HG03039 (cell line): Measurements from ENCODE around the gene CDH23.

ENCODE experiments used
- ATAC-seq: cut with Tn5 transposase; IDR thresholded peaks from one replicate; pipeline ENCODE4 v1.9.1; 2021; ENCODE audit warnings: mild to moderate bottlenecking, moderate library complexity; ENCODE audit not compliant: unreplicated experiment

CDH23 gene

DNA sequence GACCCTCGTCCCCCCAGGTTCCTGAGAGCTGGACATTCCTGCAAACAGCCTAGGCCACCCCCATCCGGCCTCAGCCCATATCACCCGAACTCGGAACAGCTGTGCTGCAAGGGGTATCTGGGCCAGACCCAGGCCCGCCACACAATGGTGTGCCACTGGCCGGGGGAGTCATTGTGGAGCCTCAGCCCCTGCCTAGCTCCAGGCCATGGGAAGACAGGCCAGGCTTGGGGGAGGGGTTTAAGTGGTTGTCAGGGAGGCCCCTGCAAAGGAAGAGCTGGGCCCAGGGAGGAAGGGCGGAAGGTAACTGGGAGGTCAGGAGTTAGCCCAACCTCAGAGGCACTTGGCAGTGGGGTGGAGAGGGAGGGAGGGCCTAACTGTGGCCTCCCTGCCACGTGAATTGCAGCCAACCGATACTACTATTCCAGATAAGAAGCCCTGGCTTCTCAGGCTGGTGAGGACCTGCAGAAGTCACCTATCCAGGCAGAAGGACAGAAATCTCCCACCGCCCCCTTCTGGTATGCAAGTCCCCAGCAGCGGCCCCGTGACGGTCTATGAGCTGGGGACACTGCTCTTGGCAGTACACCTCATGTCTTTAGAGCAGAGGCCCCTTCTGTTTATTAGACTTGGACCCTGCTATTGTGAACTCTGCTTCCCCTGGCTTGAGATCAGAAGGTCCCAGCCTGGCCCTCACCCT, 349.8 kb downstream of the CDH23 start:
- no peak for ATAC-seq

DNA sequence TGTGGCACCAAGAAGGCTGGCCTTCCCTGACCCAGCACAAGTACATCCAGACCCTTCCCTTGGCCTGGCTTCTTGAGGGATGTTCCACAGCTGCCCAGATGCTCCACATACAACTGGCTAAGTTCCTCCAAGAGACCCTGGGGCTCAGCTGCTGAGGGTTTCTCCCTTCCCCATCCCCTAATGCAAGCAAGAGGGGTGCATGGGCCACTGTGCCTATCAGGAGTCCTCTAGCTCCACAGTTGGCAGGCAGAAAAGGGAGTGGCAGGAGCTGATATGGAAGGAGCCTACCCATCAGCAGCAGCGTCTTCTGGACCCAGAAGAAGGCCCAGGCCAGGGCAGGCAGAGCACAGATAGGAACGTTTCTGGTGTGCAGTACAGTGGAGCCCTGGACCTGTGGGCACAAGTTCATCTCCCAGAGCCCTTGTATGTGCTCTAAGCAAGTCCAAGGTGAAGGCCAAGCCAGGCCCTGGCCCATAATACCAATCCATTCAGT, 350.4 kb downstream of the CDH23 start:
- no peak for ATAC-seq

DNA sequence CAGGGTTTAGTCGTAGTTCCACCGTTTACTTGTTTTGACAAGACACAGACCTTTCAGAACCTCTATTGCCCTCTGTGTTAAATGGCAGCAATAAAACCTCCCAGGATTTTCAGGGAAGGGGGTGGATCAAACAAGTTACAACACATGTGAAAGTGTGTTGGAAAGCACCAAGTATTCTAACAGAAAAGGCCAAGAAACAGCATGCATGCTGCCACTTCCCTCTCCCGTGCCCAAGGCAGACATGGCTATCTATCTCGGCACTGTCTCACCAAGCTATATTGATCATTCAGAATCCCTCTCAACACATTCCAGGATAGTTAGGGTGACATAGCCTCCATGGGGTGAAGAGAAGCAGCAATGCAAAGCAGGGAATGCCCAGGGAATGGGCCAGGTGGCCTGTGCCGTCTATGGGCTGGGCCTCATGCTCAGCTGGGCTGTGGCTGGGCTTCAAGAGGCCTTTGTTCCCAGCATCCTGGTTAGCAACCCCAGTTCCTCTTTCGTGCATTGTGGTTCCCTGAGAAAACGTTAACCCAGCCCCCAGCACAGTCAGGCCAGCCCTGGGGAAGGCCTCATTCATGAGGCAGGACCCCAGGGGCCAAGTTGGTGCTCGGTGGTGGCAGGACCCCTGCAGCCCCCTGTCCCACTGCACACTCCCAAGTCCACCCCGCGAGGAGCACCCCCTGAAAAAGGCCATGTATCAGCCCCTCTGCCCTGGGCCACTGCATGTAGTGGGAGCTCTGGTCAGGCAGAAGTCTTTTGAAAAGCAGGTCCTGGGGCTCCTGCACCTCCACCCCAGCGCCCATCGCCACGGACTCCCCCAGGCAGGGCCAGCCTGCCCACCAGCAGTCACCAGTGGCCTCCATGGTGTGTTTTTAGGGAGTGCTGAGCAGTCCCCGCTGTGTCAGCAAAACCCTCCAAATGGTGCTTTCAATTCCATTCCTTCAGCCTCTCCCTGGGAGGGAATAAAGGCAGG, 351.1 kb downstream of the CDH23 start:
- no peak for ATAC-seq

DNA sequence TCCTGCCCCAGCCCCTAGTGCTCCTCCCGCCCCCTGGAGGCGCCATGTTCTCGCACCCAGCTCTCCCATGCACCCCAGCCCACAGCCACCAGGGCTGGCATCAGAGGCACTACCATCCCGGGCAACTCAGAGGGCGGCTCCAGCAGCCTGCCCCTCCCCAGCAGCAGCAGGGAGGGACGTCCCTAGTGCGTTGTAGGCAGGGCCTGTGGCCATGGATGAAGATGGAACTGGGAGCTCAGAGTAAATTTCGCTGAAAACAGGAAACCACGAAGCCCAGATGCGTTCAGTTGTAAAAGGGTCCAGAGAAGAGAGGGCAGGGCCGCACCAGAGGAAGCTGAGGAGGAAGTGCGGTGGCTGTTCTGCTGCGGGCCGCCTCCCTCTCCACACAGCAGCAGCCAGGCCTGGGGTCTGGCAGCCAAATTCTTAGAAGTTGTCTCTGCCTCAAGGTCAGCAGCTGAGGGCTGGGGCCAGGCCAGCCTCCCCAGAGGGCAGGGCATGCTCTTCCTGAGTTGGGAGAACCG, 352.0 kb downstream of the CDH23 start:
- no peak for ATAC-seq

DNA sequence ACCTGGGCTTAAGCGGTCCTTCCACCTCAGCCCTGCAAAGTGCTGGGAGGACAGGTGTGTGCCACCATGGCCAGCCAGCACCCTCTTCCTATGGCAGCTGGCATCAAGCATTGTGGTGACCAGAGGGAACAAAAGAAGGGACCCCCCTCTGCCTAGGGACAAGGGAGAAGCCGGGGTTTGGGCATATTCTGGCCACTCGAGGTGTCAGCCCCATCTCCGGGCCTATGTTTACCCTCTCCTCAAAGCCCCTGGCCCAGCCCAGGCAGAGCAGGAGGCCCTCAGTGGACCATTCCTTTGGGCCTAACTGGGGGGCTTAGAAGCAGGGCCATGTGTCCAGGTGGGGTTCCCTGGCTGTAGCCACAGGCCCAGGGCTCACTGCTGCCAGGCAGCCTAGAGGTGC, 352.7 kb downstream of the CDH23 start:
- ATAC-seq: no peak

DNA sequence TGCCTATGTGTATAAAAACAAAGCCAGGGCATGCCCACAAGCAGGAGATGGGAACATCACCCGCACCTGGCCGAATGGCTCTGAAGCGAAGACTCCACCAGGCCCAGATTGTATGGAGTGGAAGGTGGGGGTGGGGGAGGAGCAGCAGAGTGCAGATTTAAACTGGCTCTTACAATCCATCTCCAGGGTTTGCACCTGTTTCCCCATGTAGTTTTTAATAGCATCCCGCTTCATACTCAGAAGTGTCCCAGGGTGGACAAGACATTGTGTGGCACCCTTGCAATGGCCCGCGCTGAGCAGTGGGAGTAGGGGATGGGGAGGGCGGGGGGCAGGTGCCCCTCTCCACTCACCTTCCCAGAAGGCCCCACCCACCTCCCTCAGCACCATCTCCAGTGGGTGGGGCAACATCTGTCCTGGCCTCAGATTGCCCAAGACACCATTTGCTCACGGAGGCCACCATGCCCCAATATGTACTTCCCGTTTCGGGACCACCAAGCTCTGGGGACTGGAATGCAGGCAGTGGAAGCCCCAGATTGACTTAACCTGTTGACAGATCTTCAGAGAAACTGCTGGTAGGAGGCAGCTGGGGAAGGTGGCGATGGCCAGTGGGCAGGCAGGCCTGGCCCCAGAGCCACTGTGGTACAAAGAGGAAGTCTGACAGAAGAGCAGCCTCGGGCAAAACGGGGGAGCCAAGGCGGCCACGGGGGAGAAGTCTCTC, 353.6 kb downstream of the CDH23 start:
- ATAC-seq: no peak

DNA sequence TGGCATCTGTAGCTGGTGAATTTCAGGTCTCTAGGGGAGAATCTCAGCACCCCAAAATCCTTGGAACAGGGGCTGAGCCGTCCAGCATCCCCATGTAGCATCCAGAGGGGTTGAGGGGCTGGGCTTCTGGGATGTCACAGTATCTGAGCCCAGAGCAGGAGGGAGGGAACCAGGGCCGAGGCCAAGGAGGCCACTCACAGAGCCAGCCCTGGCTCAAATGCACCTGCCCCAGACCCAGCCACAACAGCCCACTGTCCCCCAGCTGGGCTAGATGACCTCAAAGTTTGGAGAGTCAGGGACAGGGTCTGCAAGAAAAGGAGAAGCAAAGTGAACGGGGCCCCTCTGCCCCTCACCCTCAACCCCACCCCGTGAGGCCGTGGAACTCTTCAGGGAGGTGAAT, 354.3 kb downstream of the CDH23 start:
- ATAC-seq: no peak

DNA sequence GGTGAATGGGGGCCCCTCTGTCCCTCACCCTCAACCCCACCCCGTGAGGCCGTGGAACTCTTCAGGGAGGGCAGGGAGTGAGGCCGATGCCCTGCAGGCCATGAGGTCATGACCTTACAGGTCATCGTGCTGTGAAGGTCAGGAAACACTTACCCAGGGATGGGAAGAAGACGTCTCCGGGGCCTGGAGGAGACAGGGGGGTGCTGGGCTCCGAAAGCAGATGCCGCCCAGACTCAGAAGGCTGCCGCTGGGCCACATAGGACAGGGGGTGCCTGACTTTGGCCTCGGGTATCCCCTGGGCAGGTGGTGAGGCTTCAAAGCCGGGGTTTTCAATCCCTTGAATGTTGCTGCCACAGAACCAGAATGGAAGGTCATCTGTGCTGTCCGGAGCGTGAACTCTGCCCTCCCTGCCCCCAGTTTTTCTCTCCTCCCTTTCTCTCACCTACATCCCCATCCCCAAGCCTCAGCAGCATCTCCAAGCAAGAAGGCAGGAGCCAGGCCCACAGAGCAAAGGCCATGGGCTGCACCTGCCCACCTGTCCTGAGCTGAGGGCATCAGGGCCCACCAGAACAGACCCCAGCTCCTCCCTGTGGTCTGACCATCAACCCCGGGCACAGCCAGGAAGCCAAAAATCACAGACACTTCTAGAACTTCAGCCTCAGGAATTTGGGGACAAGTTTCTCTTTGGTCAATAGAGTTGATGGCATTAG, 354.9 kb downstream of the CDH23 start:
- no peak for ATAC-seq

DNA sequence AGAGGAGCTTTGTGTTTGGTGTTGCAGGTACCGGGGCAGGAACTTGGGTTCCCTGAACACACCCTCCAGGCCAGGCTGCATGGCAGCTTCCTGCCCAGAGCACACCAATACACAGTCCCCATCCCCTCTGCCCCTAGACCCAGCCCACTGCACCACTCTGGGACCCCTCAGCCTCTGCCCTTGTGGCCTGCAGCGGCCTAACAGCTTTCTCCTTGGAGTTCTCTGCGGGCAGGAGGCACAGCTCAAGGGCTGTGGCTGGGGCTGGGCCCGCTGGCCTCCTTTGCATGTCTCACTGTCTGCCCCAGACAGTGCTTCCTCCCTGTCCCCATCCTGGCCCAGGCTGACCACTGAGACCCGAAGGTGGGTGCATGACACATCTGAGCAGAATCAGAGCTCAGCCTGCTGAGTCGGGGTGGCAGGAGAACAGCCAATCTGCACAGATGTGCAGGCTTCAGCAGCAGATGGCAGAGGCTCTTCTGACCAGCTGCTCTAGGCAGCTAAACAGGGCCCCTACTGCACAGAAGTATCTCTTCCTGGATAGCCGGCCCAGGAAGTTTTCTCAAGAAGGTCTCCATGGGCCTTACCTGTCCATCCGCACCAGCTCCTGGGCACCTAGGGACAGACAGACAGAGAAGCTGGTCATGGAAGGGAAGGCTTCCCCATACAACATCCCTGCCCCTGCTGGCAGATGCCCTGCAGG, 355.8 kb downstream of the CDH23 start:
- ATAC-seq: no peak

DNA sequence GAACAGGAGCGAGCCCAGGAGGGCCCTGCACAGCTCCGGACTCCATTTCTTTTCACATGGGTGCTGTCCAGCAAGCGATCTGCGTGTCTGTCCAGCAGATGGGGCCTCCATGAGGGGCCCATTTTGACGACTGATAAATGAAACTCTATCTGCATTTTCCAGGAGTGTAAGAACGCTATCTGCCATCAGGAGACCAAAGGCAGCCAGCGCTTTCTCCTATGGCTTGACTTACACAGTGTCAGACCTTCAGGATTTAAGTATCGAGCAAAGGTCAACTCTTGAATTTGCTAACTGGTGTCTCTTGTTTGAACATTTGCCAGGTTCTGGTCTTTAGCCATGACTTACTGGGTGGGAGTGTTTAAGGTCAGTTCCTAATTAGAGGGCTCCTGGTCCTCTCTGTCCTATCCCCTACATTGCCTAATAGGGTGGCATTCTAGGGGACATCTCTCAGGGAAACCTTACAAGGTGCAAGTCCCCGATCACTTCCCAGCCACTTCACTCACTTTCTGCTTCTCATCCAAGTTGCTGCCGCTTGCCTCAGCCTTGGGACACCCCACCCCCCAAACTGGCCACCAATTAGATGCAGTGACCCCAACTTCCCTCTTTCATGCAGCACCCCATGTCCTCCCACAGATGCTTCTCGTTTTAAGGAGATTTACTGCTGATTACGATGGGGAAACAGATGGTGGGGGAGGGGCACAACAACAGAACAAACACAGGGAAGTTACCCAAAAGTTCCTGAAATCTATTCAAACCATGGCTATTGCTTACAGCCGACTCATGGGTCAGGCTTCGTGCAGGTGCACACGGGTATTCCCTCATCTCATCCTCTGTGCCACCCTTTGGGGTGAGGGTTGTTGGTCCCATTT, 356.6 kb downstream of the CDH23 start:
- no peak for ATAC-seq

DNA sequence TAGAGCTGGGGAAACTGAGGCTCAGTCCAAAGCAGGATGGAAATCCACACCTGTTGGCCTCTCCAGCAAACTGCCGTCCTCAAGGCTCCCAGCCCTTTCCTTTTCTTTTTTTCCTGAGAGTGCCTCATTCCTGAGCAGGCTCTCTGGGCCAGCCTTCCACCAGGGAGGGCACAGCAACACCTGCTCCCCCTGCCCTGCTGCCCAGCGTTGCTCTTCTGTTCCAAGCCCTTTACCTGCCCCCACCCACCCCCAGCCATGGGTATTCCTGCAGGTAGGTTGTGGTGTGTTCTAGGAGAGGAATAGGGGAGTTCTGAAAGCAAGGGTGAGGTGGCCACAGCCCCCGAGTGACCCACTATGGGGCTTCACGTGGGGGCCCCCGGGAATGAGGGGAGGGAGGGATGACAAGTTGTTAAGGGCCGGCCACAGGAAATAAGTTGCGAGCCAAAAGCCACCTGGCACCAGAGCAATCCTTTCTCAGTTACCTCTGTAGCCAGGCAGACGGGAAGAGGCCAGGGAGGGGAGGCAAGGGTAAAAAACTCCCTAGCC, 357.3 kb downstream of the CDH23 start:
- ATAC-seq: no peak

DNA sequence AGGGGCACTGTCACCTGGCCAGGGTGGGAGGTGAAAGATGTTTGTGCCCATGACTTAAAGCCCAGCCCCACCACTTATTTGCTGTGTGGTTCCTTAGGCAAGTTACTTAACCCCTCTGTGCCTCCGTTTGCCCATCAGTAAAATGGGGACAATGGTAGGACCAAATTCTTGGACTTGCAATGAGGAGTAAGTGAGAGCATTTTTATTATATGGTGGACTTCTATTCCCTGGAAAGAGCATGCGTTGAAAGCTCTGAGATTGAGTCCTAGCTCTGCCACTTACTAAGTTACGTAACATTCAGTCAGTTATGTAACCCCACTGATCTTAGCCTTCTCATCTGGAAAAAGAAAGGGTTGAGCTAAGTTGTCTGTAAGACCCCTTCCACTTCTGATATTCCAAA, 357.8 kb downstream of the CDH23 start:
- no peak for ATAC-seq

DNA sequence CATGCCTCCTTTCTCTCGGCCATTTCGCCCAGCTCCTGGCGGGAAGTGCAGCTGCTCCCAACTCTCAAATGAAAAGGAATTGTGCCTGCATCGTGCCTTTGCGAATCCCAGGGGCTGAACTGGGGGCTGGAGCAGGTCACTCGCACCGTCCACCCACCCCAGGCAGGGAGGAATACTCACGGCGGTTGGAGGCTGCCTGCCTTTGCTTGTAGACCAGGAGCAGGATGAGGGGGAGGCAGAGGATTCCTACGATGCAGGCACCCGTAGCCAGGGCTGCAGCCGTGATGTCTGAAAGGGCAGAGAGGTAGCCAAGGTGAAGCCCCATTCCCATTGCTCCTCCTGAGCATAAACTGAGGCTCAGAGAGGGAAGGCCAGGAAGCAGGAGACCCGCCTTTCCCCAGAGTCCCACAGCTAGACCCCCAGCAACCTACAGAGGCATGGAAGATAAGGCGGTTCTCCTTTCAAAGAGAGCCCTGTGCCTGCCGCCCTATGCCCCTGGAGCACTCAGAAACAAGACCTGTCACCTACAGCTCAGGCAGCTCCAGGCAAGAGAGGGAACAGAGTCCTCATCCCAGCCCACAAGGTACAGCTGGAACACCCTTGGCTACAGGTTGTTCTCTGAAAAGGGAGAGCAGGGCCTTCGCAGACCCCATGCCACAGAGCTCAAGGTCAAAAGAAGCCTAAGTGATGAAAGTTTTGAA, 358.6 kb downstream of the CDH23 start:
- ATAC-seq: no peak

DNA sequence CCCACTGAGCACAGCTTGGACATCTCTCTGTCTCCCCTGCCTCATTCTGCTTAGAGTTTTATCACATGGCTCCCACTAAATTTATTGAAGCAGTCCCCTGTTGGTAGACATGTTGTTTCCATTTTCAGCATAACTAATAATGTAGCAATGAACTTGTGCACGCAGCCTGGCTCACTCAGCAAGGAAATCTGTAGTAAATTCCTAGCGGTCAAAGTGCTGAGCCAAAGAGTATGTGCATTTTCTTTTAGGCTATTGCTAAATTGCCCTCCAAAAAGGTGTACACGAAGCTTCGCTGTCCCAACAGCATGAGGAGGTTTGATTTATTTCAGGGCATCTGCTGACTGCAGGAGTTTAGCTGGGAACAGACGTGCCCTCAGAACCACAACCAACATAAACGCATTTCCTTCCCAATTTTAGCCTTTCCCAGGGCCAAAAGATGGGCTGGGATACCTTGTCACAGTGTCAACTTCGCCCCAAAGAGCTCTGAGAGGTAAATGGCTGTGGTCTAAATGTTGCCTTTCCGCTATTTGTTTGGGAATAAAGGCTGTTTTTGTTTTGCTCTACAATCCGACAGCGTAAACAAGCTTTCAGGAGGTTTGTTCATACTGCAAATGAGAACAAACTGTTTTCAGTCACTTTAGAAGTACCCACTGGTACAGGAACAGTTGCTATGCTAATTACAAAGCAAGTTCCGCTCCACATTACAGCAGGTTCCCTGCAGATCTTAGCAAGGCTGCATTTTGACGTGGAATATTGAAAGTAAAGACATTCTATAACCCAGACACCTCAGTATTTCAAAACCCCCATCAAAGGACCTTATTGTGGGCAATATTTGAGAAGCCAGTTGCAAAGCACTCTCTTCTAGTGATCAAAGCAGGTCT, 359.8 kb downstream of the CDH23 start:
- ATAC-seq: no peak

DNA sequence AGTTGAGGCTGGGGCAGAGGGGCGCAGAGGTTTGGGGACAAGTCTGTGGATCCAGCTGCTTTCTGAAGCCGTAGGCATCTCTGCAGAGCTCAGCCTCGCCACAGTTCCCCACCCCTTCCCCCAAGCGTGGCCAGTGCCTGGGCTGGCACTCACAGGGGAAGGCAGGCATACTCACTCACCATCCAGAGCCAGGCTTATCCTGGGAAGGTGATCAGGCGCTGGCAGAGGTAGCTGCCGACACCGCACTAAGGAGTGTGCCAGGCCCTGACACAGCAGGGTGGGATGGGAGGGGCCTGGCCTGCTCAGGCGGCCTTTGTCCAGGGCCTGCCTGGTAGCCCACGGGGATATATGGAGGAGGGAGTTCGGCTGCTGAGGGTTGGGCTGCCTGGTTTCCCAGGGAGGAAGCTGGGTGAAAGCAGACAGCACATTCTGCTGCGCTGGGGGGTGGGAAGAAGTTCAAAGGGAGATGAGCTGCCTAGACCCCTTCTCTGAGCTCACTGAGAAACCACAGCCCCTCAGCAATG, 360.7 kb downstream of the CDH23 start:
- no peak for ATAC-seq

DNA sequence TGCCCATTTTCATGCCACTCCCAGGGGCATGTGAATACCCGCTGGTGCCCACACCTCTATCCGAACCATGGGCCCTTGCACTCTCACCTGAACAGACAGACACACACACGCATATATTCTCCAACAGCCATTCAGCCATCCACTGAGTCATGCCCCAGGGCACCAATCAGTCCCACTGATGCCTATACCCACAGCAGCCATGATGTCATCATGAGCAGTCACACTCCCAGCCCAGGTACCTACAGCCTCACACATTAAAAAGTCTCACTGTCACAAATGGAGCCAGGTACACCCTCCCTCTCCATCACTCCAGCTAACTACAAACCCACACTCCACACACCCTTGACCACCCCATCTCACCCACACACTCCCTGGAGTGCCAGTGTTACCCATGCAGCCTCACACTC, 364.4 kb downstream of the CDH23 start:
- ATAC-seq: no peak
